H1 (cell line): ENCODE results near the gene SLC6A6.

Experiments
- CEBPB ChIP-seq: IDR thresholded peaks from 2 replicates; pipeline ENCODE4 v1.6.1; 2012; ENCODE audit warnings: low read depth, low read length
- CHD2 ChIP-seq: IDR thresholded peaks from 2 replicates; pipeline ENCODE4 v1.6.1; 2012; ENCODE audit warnings: low read length, improper control_type of control experiment
- CTCF ChIP-seq, 3 experiments: IDR thresholded peaks; 1 replicate in 2 of 3; 2 replicates in 1 of 3; pipeline versions ENCODE4 v1.5.1 to v1.6.1; 2011; ENCODE audit warnings: low read length in 3 of 3, mild to moderate bottlenecking in 3 of 3, inconsistent platforms in 2 of 3, low read depth in 1 of 3, moderate library complexity in 1 of 3; ENCODE audit not compliant: insufficient read depth in 1 of 3; ENCODE audit errors: control extremely low read depth in 1 of 3
- MAX ChIP-seq: IDR thresholded peaks from 2 replicates; pipeline ENCODE4 v1.6.1; 2012; ENCODE audit warnings: inconsistent platforms
- POLR2A ChIP-seq, 2 experiments: IDR thresholded peaks; 1 replicate in 1 of 2; 2 replicates in 1 of 2; pipeline ENCODE4 v1.6.1; 2011; ENCODE audit warnings: low read depth in 2 of 2, low read length in 2 of 2, mild to moderate bottlenecking in 2 of 2; ENCODE audit errors: control extremely low read depth in 1 of 2
- POLR2AphosphoS5 ChIP-seq: IDR thresholded peaks from 2 replicates; pipeline ENCODE4 v1.6.1; 2011; ENCODE audit warnings: low read depth, low read length
- RAD21 ChIP-seq, 2 experiments: IDR thresholded peaks in 1 of 2; conservative IDR thresholded peaks in 1 of 2; 2 replicates each; pipeline ENCODE4 v1.6.1; 2011; ENCODE audit warnings: low read depth in 2 of 2, low read length in 2 of 2, improper control_type of control experiment in 1 of 2, inconsistent platforms in 1 of 2, mild to moderate bottlenecking in 1 of 2, moderate library complexity in 1 of 2
- RFX5 ChIP-seq: IDR thresholded peaks from 2 replicates; pipeline ENCODE4 v1.6.1; 2011; ENCODE audit warnings: low read depth, low read length, improper control_type of control experiment, borderline replicate concordance
- SP2 ChIP-seq: IDR thresholded peaks from 2 replicates; pipeline ENCODE4 v1.6.1; 2012; ENCODE audit warnings: mild to moderate bottlenecking, low read length, inconsistent platforms
- SP4 ChIP-seq: IDR thresholded peaks from 2 replicates; pipeline ENCODE4 v1.6.1; 2012; ENCODE audit warnings: low read length, inconsistent platforms
- TCF12 ChIP-seq: IDR thresholded peaks from 2 replicates; pipeline ENCODE4 v1.6.1; 2011; ENCODE audit warnings: low read depth, mild to moderate bottlenecking, low read length
- TEAD4 ChIP-seq: IDR thresholded peaks from 2 replicates; pipeline ENCODE4 v1.6.1; 2012; ENCODE audit warnings: low read depth, low read length, inconsistent platforms, mixed read lengths

- TF ChIP-seq TCF12 (no peak), CTCF (IDR thresholded peaks at IDR 0.05; ENCODE audit: control extremely low read depth in 1 of 3, insufficient read depth in 1 of 3, low read depth in 1 of 3, low read length in 3 of 3) (no peak), TEAD4 (no peak), SP2 (no peak), POLR2AphosphoS5 (no peak), CEBPB (no peak), RAD21 (IDR thresholded peaks at IDR 0.05 in 1 of 2, conservative IDR thresholded peaks at IDR 0.05 in 1 of 2; ENCODE audit: low read depth in 2 of 2, low read length in 2 of 2) (no peak), POLR2A (IDR thresholded peaks at IDR 0.05; ENCODE audit: control extremely low read depth in 1 of 2, low read depth in 2 of 2, low read length in 2 of 2) (no peak), RFX5 (no peak), SP4 (no peak), MAX (no peak), CHD2 (no peak)
Observed at GRCh38 chr3:14475621-14476020, 73.2 kb downstream of the SLC6A6 start.
